Measurements from ENCODE around the gene COA4. TPM values are rescaled to one million over a fixed set of nuclear protein-coding genes. Genes with fewer than 3 reads are reported as not detected.

Gene COA4
- total RNA-seq, 2 experiments from 2014 or later, result 89.5 to 91.6 TPM

- CTCF ChIA-PET, result no interaction called here
- Mint-ChIP-seq H3K36me3 (peaks cover 24% of the 10 kb centered on the region), H3K27ac (no peak overlapping the region), H3K4me1 (ENCODE audit: low read depth) (no peaks in the 10 kb centered on the region), H3K4me3 (no peak overlapping the region), H3K9me3 (no peaks in the 10 kb centered on the region), H3K27me3 (no peaks in the 10 kb centered on the region)
- POLR2A ChIA-PET, result no interaction called here
- intact Hi-C loops (cut with micrococcal nuclease), result no loop called here
- DNase-seq, result no peak
These were observed 17.0 kb downstream of the COA4 start for GRCh38 chr11:73859671-73860070.

GRCh38 chr11:73856031-73856567, 20.5 kb downstream of the COA4 start:
- Mint-ChIP-seq H3K9me3 (no peaks in the 10 kb centered on the region), H3K27me3 (no peaks in the 10 kb centered on the region), H3K27ac (no peak overlapping the region), H3K4me1 (ENCODE audit: low read depth) (no peaks in the 10 kb centered on the region), H3K36me3 (peaks cover 23% of the 10 kb centered on the region), H3K4me3 (no peak overlapping the region)
- DNase-seq, result no peak
- intact Hi-C loops (cut with micrococcal nuclease), result no loop called here
- ChIA-PET POLR2A (no interaction called here), CTCF (no interaction called here)

DNA sequence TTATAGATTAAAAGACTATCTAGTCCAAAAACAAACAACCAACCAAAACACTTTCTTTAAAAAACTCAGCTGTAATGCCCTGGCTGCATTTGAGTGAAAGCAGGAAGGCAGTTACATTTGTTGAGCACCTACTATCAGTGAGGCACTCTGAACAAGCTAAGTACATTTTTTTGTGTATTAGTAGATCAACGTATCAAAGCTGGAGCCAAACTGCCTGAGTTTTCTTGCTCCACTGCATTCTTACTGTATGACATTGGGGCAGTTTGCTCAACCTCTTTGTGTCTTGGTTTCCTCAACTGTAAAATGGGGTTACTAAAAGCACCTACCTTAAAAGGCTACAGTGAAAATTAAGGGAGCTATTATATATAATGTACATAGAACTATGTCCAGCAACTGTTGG, 22.0 kb downstream of the COA4 start:
- Mint-ChIP-seq H3K4me3 (no peak overlapping the region), H3K36me3 (peaks cover 18% of the 10 kb centered on the region), H3K9me3 (no peaks in the 10 kb centered on the region), H3K4me1 (ENCODE audit: low read depth) (no peaks in the 10 kb centered on the region), H3K27me3 (no peaks in the 10 kb centered on the region), H3K27ac (no peak overlapping the region)
- no peak for DNase-seq
- CTCF ChIA-PET, result no interaction called here
- POLR2A ChIA-PET, result no interaction called here
- intact Hi-C loops (cut with micrococcal nuclease), result no loop called here

GRCh38 chr11:73852049-73852448, 24.6 kb downstream of the COA4 start:
- DNase-seq, result no peak
- CTCF ChIA-PET, result no interaction called here
- Mint-ChIP-seq H3K27me3 (no peaks in the 10 kb centered on the region), H3K36me3 (peaks cover 17% of the 10 kb centered on the region), H3K9me3 (no peaks in the 10 kb centered on the region), H3K4me3 (no peak overlapping the region), H3K4me1 (ENCODE audit: low read depth) (no peaks in the 10 kb centered on the region), H3K27ac (no peak overlapping the region)
- POLR2A ChIA-PET, result no interaction called here
- intact Hi-C loops (cut with micrococcal nuclease), result no loop called here

DNA sequence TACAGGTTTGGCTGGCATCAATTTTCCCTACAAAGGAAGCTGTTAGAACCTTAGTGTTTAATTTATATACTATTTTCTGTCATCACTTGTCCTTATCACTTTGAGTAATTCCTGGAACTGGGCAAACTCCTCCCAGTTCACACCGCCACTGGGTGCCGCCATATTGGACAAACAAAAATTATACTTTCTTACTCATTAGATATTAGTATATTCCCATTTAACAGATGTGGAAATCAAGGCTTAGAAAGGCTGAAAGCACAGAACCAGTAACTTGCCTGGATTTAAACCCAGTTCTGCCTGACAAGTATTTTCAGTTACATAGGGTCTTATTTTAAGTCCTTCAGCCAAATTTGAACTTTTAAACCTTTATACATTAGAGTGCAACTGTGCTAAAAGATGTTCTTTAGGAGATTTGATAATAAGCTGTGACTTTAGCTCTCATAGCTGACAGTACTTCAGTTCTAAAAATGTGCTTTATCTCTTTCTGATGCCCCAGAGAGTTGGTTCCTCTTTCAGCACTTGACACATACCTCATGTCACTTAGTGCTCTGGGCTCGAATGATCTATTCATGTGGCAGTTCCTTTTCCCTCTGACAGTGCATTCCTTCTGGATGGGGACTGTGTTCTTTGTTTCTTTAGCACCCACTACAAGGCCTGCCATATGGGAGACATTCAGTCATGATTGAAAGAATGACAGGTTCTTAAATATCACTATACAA, 25.4 kb downstream of the COA4 start:
- Mint-ChIP-seq H3K27me3 (no peaks in the 10 kb centered on the region), H3K9me3 (no peaks in the 10 kb centered on the region), H3K27ac (no peak overlapping the region), H3K36me3 (peaks cover 22% of the 10 kb centered on the region), H3K4me3 (no peak overlapping the region), H3K4me1 (ENCODE audit: low read depth) (no peaks in the 10 kb centered on the region)
- CTCF ChIA-PET, result no interaction called here
- POLR2A ChIA-PET, result no interaction called here
- no peak for DNase-seq
- intact Hi-C loops (cut with micrococcal nuclease), result no loop called here

DNA sequence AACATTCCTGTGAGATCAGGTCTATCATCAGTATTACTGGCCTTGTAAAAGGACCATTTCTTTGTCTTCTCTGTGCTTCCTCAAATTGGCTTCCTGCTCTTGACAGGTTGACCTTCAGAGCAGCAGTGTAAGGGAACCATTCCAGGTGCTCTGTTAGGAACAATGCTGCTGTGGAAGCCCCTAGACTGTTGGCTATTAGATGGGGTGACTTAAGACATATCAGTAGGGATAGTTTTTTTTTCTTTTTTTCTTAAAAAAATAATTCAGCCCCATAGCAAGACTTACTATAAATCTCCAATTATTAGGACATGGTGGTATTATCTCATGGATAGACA, 37.6 kb downstream of the COA4 start:
- Mint-ChIP-seq H3K9me3 (no peaks in the 10 kb centered on the region), H3K4me1 (ENCODE audit: low read depth) (no peaks in the 10 kb centered on the region), H3K27me3 (no peaks in the 10 kb centered on the region), H3K27ac (no peak overlapping the region), H3K36me3 (peaks cover 3% of the 10 kb centered on the region), H3K4me3 (no peak overlapping the region)
- ChIA-PET CTCF (no interaction called here), POLR2A (no interaction called here)
- intact Hi-C loops (cut with micrococcal nuclease), result no loop called here
- no peak for DNase-seq

GRCh38 chr11:73838443-73839122, 38.1 kb downstream of the COA4 start:
- H3K27ac Mint-ChIP-seq, result no peak overlapping the region
- H3K4me3 Mint-ChIP-seq, result no peak overlapping the region
- DNase-seq, result no peak
- H3K9me3 Mint-ChIP-seq, result no peaks in the 10 kb centered on the region
- peaks cover 3% of the 10 kb centered on the region for H3K36me3 Mint-ChIP-seq
- ChIA-PET CTCF (no interaction called here), POLR2A (no interaction called here)
- H3K4me1 Mint-ChIP-seq (ENCODE audit: low read depth), result no peaks in the 10 kb centered on the region
- no peaks in the 10 kb centered on the region for H3K27me3 Mint-ChIP-seq
- intact Hi-C loops (cut with micrococcal nuclease), result no loop called here

GRCh38 chr11:73833067-73833466, 43.6 kb downstream of the COA4 start:
- no peaks in the 10 kb centered on the region for H3K9me3 Mint-ChIP-seq
- H3K4me1 Mint-ChIP-seq (ENCODE audit: low read depth), result no peaks in the 10 kb centered on the region
- ChIA-PET POLR2A (no interaction called here), CTCF (no interaction called here)
- no peaks in the 10 kb centered on the region for H3K27me3 Mint-ChIP-seq
- H3K4me3 Mint-ChIP-seq, result no peak overlapping the region
- no peak overlapping the region for H3K27ac Mint-ChIP-seq
- peaks cover 8% of the 10 kb centered on the region for H3K36me3 Mint-ChIP-seq
- intact Hi-C loops (cut with micrococcal nuclease), result no loop called here
- no peak for DNase-seq

DNA sequence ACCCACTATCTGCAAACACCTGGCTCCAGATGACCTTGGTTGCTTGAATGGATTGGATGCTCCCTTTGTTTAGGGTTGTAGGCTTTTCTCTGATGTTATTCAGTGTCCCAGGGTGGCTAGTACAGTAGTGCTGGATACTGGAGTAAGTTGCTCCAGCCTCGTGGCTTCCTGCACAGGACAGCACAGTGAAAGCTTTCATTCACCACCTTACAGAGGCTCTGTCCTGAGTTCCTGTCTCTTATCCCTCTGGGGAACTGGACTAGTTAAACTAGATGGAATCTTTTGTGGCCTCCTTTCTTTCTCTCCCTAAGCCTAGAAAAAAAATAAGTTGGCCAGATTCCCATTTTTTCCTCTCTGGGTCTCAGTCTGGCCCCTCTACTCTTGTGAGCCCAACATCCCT, 46.4 kb downstream of the COA4 start:
- intact Hi-C loops (cut with micrococcal nuclease), result no loop called here
- DNase-seq, result no peak
- Mint-ChIP-seq H3K4me1 (ENCODE audit: low read depth) (no peaks in the 10 kb centered on the region), H3K27ac (no peak overlapping the region), H3K27me3 (no peaks in the 10 kb centered on the region), H3K9me3 (no peaks in the 10 kb centered on the region), H3K4me3 (no peak overlapping the region), H3K36me3 (peaks cover 16% of the 10 kb centered on the region)
- POLR2A ChIA-PET, result no interaction called here
- CTCF ChIA-PET, result no interaction called here

Other genes starting within 250 kb of the COA4 start
- 10 to 100 TPM; 13.2 to 16.0 TPM for gene PLEKHB1, start 230.3 kb downstream of the COA4 start, total RNA-seq
- 10 to 100 TPM; 66.0 to 71.0 TPM for gene RAB6A, start 115.8 kb downstream of the COA4 start, total RNA-seq
- 10 to 100 TPM; 43.4 to 45.7 TPM for gene MRPL48, start 89.0 kb downstream of the COA4 start, total RNA-seq
- 10 to 100 TPM; 29.9 to 33.8 TPM for gene PAAF1, start 153 bp upstream of the COA4 start, total RNA-seq
- under 1 TPM in 1 of 2 experiments, not detected in 1; 0.19 TPM for gene DNAJB13, start 74.2 kb upstream of the COA4 start, total RNA-seq
- 100 to 1,000 TPM; 461 to 471 TPM for gene UCP2, start 106.0 kb upstream of the COA4 start, total RNA-seq
- gene UCP3, start 132.2 kb upstream of the COA4 start, total RNA-seq, result 1 to 10 TPM; 1.4 to 2.0 TPM